Measurements from ENCODE around the gene SLC35F4. TPM values are rescaled to one million over a fixed set of nuclear protein-coding genes. Genes with fewer than 3 reads are reported as not detected.
"Not testable (repeated sequence)": the region's sequence is repeated elsewhere in the genome, so short reads cannot be mapped to it uniquely, and the experiment has no call there.

Gene SLC35F4
- total RNA-seq, 4 donors from 2014 or later: 1.5 to 4.0 (median 1.6) TPM

DNA sequence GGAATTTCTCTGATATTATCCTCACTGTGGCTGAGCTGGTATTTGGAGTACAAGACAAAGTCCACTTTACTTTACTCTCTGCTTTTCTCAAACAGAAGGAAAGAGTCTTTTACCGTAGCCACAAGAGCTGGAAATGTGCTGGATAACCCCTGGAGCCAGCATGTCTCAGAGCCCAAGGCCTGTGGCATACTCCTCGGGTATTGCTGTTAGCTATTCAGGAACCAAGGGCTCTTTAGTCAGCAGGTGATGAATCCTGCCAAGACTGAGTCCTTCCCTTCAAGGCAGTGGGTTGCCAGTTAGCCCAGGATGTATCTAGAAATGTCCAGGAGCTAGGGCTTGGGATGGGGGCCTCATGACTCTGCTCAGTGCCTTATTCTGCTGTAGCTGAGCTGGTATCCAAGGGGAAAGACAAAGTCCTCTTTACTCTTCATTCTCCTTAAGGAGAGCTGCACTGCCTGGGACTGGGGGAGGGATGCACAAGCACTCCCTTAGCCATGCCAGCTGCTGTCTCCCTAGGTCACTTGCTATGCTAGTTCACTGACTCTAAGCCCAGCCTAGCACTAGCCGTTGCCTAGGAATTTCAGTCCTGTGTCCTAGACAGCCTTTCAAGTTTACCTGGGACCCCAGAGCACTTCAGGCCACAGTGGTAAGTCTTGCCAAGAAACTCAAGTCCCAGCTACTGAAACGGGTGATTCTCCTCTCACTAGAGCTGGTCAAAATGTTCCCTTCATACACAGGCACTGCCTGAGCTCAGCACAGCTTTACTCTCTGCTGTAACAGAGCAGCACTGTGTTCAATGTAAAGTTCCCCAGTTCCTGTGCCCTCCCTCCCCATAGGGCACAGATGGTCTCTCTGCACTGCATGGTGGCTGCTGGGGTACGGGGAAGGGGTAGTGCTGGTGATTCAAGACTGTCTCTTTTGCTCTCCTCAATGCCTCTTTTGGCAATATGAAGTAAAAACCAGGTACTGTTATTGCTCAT is 136.4 kb downstream of the SLC35F4 start:
- intact Hi-C loops (cut with DNase I): no loop called here
- no peak overlapping the region for H3K4me3 ChIP-seq (replicated peaks in 1 of 3)
- DNase-seq: peak; percentile 34 to 71
- peaks cover 0 to 11% of the 10 kb centered on the region in 2 donors for H3K4me1 ChIP-seq
- no peaks in the 10 kb centered on the region for H3K9me3 ChIP-seq
- WGBS, 2 donors: 34 to 45% methylated on average over 5 of the region's 5 CpGs
- TF ChIP-seq POLR2A (IDR thresholded peaks at IDR 0.05): no peak
- TF ChIP-seq, protein P1, sequence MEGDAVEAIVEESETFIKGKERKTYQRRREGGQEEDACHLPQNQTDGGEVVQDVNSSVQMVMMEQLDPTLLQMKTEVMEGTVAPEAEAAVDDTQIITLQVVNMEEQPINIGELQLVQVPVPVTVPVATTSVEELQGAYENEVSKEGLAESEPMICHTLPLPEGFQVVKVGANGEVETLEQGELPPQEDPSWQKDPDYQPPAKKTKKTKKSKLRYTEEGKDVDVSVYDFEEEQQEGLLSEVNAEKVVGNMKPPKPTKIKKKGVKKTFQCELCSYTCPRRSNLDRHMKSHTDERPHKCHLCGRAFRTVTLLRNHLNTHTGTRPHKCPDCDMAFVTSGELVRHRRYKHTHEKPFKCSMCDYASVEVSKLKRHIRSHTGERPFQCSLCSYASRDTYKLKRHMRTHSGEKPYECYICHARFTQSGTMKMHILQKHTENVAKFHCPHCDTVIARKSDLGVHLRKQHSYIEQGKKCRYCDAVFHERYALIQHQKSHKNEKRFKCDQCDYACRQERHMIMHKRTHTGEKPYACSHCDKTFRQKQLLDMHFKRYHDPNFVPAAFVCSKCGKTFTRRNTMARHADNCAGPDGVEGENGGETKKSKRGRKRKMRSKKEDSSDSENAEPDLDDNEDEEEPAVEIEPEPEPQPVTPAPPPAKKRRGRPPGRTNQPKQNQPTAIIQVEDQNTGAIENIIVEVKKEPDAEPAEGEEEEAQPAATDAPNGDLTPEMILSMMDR (IDR thresholded peaks at IDR 0.05): no peak
- no peaks in the 10 kb centered on the region for H3K36me3 ChIP-seq
- no peaks in the 10 kb centered on the region for H3K27me3 ChIP-seq
- peak overlapping the region in 1 of 3 donors; percentile 38 for H3K27ac ChIP-seq

- no peaks in the 10 kb centered on the region for H3K27me3 ChIP-seq
- H3K9me3 ChIP-seq: no peaks in the 10 kb centered on the region
- WGBS, 2 donors: 81 to 97% methylated on average over 2 of the region's 2 CpGs
- no peak for TF ChIP-seq POLR2A (IDR thresholded peaks at IDR 0.05)
- TF ChIP-seq, protein P1 (IDR thresholded peaks at IDR 0.05): no peak
- no peak overlapping the region for H3K27ac ChIP-seq
- no peak overlapping the region for H3K4me3 ChIP-seq (replicated peaks in 1 of 3)
- no peaks in the 10 kb centered on the region for H3K36me3 ChIP-seq
- intact Hi-C loops (cut with DNase I): no loop called here
- peaks cover 0 to 6% of the 10 kb centered on the region in 2 donors for H3K4me1 ChIP-seq
- DNase-seq: no peak
Observed at GRCh38 chr14:57725399-57726077, 140.4 kb downstream of the SLC35F4 start.

DNA sequence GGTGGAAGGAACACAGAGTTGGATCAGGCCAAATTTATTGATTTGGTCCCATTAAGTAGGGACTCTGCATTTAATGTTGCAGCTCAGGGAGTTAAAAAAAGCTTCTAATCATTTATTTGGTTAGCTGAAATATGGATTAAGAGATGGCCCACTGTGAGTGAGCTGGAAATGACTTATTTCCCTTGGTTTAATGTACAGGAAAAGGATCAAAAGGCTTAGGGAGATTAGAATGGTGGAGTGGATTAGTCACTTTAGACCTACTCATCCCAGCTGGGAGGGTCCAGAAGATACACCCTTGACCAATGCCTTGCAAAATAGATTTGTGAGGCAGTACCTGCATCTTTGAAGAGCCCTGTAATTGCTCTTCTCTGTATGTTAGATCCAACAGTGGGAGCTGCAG is 143.8 kb downstream of the SLC35F4 start:
- H3K27ac ChIP-seq; H3K36me3 ChIP-seq; H3K4me1 ChIP-seq; DNase-seq; intact Hi-C loops (cut with DNase I); H3K27me3 ChIP-seq; H3K9me3 ChIP-seq; H3K4me3 ChIP-seq (replicated peaks in 1 of 3): not testable (repeated sequence)

- H3K27me3 ChIP-seq: no peaks in the 10 kb centered on the region
- H3K27ac ChIP-seq: peak overlapping the region in 2 of 3 donors; percentile 25 to 36
- no peaks in the 10 kb centered on the region for H3K9me3 ChIP-seq
- no peak for DNase-seq
- TF ChIP-seq POLR2A (IDR thresholded peaks at IDR 0.05): no peak
- TF ChIP-seq, protein P1 (IDR thresholded peaks at IDR 0.05): no peak
- no peaks in the 10 kb centered on the region for H3K36me3 ChIP-seq
- H3K4me3 ChIP-seq (replicated peaks in 1 of 3): no peak overlapping the region
- peaks cover 14 to 30% of the 10 kb centered on the region in 2 donors for H3K4me1 ChIP-seq
- WGBS, 2 donors: 12 to 19% methylated on average over 3 of the region's 3 CpGs
- intact Hi-C loops (cut with DNase I): no loop called here
Observed at GRCh38 chr14:57714487-57714931, 151.4 kb downstream of the SLC35F4 start.

DNA sequence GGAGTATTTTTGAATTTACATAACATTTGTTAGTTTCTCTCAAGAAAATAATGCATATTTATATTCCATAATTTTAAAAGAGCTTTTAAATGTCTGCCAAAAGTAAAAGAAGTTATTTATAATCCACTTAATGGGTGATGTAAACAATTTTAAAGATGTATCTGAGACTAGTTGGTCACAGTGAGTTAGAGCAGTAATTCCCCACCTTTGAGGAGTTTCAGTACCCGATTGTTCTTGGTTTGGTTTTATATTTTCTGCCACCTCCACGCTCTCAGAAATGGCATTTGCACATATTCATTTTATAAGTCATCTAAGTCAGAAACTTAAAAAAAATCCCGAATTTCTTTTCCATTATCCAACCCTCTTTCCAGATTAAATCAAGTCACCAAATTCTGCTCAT is 153.2 kb downstream of the SLC35F4 start:
- H3K4me1 ChIP-seq: peaks cover 14 to 30% of the 10 kb centered on the region in 2 donors
- no peaks in the 10 kb centered on the region for H3K36me3 ChIP-seq
- intact Hi-C loops (cut with DNase I): no loop called here
- no peak overlapping the region for H3K27ac ChIP-seq
- WGBS, 2 donors: 80 to 91% methylated on average over 3 of the region's 3 CpGs
- no peaks in the 10 kb centered on the region for H3K27me3 ChIP-seq
- no peak overlapping the region for H3K4me3 ChIP-seq (replicated peaks in 1 of 3)
- H3K9me3 ChIP-seq: no peaks in the 10 kb centered on the region
- TF ChIP-seq, protein P1 (IDR thresholded peaks at IDR 0.05): no peak
- TF ChIP-seq POLR2A (IDR thresholded peaks at IDR 0.05): no peak
- no peak for DNase-seq

Data from thyroid gland (tissue), 4 donors.